ENCODE results near the gene SEMA3D.

The SEMA3D gene

DNA sequence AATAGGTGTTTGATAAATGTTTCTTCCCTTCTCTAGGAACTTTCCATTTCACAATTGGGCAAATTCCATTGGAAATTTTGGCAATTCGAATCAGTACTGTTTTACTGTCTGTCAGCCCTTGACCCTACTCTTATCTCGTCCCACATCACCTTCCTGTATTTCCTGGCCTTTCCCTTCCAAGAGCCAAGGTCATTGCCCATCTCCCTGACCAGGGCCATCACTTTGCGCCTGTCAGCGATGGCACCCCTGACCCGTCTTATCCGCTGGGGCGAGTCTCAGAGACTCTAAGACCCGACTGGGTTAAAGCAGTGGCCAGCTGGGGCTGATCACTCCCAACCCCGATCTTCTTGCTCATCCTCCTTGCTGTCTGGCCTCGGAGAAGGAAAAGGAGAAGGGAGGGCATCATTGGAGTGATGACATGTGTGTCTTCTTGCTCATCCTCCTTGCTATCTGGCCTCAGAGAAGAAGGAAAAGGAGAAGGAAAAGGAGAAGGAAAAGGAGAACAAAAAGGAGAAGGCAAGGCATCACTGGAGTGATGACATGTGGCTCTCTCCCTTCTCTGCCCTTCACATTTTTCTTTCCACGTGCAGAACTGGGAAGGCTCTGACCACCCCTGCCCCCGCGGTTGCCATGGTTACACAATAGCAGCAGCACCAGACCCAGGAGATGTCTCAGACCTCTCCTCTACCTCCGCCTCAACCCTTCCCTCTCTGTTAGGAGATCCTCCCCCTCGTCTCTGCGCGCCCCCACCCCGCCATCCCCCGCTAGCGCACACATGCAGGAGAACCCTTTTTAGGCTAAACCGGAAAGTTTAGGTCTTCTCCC lies 2.0 kb downstream of the SEMA3D start:
- DNase-seq (ENCODE audit: low read depth) = peak; percentile 13

GRCh38 chr7:85183296-85183695 lies 3.6 kb downstream of the SEMA3D start:
- no peak for DNase-seq (ENCODE audit: low read depth)

DNA sequence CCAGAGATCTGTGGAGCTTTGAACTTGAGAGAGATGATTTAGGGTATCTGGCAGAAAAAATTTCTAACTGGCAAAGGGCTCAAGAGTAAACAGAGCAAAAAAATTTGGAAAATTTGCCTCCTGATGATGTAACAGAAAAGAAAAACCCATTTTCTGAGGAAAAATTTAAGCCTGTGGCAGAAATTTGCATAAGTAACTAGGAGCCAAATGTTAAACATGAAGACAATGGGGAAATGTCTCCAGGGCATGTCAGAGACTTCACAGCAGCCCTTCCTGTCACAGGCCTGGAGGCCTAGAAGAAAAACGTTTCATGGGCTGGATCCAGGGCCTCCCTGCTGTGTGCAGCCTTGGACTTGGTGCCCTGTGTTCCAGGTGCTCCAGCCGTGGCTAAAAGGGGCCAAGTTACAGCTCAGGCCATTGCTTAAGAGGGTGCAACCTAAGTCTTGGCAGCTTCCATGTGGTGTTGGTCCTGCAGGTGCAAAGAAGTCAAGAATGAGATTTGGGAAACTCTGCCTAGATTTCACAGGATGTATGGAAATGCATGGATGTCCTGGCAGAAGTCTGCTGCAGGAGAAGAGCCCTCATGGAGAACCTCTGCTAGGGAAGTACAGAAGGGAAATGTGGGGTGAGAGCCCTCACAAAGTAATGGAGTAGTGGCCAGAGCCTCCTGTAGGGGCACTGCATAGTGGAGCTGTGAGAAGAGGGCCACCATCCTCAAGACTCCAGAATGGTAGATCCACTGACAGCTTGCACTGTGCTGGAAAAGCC lies 8.1 kb downstream of the SEMA3D start:
- DNase-seq (ENCODE audit: low read depth) = no peak

- DNase-seq (ENCODE audit: low read depth) = no peak
These were observed 9.5 kb downstream of the SEMA3D start for GRCh38 chr7:85177316-85177715.

DNA sequence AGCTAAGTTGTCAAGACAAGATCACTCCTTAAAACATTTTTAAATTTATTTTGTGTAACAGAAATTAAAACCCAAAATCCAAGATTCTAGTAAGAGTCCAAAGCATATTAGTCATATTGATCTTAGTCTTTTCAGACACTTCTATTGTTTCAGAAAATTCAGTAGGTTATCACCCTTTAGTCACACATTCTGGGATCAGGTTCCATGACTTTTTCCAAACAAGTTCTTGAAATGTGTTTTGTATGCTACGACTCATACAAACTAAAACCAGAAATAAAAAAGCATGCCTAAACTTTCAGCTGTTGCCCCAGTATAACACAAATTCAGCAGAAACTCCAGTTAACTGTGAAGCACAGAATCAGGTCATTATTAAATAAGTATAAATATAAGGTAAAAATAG lies 10.7 kb downstream of the SEMA3D start:
- DNase-seq (ENCODE audit: low read depth) = no peak

DNA sequence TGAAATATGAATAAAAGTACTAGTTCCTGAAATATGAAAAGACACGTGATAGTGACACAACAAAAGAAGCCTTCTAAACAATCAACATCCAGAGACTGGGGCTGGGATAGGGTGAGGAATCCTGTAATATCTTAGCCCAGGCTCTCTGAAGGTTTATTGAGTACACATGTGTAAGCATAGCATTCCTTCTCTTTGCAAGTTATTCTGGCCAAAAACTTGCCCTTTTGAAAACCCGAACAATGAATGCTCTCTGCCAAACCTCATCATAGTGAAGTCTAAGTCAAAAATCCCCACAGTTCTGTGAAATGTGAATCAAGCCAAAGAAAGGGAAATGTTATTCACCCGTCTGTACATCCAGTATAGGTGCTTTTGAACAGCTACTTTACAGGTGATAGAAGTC lies 11.6 kb downstream of the SEMA3D start:
- peak; percentile 59 for DNase-seq (ENCODE audit: low read depth)

DNA sequence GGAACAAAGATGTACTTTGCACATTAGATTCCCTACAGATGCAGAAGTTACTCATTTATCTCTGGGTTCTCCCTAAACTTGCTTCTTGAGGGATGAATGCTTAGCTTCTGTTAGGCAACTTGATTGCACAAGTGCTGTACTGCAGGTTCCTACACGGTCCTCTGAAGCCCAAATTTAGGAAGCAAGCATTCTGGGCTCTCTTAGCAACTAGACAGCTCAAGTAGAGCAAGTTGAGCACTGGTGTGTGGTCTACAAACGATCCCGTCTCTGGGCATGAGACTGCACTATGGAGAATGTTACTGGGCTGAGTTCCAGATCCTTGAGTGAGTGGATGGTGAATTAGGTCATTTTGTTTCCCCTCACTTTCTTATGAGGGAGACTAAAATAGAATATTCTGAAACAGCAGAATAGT lies 14.3 kb downstream of the SEMA3D start:
- peak; percentile 43 for DNase-seq (ENCODE audit: low read depth)

- DNase-seq (ENCODE audit: low read depth) = no peak
These were observed 19.2 kb downstream of the SEMA3D start for GRCh38 chr7:85167636-85168035.

DNA sequence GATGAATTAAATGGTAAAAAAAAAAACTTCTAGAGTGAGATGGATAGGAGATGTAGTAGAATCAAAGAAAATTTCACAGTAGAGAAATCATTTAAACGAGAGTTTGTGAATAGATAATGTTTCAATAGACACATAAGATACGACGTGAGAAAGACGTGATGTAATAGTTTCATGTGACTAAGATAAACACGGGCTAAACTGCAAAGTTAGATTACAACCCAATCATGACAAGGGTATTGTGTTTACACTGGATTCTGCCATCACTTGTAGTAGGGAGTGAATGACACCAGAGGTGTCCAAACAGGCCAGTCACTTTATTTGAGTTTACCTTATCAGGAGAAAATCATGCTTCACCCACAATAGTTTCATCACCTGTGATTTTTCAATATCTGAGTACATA lies 21.6 kb downstream of the SEMA3D start:
- no peak for DNase-seq (ENCODE audit: low read depth)

DNA sequence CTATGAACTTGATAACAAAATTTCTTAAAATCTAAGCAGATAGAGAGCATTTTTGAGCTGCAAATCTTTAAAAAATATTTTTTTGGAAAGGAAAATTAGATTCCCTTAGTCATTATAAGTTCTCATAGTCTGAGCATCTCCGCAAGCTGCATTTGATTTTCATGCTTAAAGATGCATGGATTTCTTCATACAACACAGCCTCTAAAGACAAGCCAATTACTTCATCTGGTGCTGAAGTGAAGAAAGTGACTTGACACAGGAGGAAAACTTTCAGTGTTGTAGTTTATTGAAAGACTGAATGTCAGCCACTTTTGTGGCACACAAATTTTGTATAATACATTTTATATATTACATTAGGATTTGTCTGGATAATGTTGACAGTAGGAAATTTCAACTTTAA lies 22.5 kb downstream of the SEMA3D start:
- DNase-seq (ENCODE audit: low read depth) = no peak

DNA sequence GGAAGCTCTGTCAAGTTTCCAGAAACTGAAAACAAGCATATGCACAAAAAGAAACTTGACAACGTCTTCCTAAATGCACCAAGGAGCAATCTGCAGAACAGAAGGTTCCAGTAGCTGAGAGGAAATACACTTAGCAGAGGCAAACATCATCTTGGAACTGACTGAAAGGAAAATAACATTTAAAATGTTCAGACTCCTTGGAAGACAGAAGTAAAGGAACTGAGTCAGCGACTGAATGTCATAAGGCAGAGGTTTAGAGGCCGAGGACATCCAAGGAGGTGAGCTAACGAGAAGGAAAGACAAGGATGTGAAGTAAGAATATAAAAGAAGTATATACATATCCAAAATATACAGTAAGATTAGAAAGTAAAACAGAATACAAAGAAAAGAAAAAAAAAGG lies 24.1 kb downstream of the SEMA3D start:
- DNase-seq (ENCODE audit: low read depth) = no peak

- peak; percentile 3 for DNase-seq (ENCODE audit: low read depth)
These were observed 26.6 kb downstream of the SEMA3D start for GRCh38 chr7:85160223-85160622.

- no peak for DNase-seq (ENCODE audit: low read depth)
These were observed 27.9 kb downstream of the SEMA3D start for GRCh38 chr7:85159003-85159402.

DNA sequence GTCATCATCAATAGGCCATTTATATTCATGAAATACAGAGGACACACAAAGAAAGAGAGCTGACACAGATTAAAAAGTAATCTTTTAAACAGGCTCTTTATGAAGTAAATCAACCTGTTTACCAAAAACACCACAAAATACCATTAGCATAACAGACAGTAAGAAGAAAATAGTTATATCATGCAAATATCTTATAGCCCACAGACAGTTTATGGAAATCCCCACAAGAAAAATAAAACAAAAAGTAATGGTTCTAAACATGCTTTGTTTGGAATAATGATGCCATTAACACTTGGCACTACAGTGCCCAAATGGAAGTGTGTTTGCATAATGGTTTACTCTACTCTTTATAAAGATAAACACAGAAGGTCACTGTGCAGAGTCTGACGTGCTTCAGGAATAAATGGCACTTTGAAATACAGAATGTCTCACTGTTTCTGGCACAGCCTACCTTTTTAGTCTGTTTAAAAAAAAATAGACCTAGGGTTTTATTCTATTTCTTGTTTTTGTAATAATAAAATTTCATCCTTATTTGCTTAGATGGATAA lies 30.1 kb downstream of the SEMA3D start:
- DNase-seq (ENCODE audit: low read depth) = no peak

DNA sequence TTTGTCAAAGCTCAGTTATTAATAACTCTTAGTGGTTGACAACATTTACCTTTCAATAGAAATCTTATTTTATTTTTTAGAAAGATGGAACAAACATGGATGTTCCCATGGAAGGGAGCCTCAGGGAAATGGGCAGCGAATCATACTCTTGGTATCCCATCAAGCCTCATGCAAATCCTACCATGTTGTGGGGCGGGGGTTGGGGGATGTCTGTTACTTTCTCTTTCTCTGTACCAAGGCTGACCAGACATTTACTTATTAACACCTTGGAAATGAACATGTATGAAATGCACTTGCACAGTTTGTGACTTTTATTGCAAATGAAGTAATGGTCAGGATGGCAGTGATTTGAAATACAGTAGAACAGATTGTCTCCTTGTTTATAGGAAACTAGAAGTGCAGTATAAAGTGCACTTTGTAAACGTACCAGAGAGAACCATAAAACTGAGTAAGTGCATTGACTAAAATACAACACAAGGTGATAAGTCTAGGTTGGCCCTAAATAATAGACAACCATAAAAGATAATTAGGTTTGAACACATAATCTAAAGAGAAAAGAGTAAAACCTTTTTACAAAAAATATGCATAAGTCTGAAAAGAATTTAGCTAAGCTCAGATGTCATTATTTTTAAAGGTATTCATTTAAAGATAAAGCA lies 32.4 kb downstream of the SEMA3D start:
- no peak for DNase-seq (ENCODE audit: low read depth)

GRCh38 chr7:85153715-85154114 lies 33.1 kb downstream of the SEMA3D start:
- DNase-seq (ENCODE audit: low read depth) = no peak

GRCh38 chr7:85150624-85151023 lies 36.2 kb downstream of the SEMA3D start:
- no peak for DNase-seq (ENCODE audit: low read depth)

GRCh38 chr7:85144771-85145170 lies 42.1 kb downstream of the SEMA3D start:
- DNase-seq (ENCODE audit: low read depth) = no peak

DNA sequence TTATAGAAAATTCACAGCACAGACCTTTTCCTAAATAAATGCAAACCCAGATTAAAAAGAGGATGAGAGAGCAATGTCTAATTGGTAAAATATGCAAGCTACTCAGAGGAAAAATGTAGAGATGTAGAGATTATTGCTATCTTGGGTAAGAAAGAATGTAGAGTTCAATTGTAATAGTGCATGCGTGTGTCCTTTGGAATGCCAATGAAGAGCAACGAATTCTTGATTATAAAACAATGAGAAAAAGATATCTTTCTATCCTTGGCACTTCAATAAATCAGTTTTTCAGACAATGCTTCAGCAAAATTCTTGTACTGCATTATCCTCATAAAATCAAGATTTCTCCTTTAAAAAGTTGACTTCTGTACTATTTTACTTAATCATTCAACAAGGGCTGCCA lies 50.9 kb downstream of the SEMA3D start:
- DNase-seq (ENCODE audit: low read depth) = peak; percentile 13

- no peak for DNase-seq (ENCODE audit: low read depth)
These were observed 53.3 kb downstream of the SEMA3D start for GRCh38 chr7:85133560-85133959.

DNA sequence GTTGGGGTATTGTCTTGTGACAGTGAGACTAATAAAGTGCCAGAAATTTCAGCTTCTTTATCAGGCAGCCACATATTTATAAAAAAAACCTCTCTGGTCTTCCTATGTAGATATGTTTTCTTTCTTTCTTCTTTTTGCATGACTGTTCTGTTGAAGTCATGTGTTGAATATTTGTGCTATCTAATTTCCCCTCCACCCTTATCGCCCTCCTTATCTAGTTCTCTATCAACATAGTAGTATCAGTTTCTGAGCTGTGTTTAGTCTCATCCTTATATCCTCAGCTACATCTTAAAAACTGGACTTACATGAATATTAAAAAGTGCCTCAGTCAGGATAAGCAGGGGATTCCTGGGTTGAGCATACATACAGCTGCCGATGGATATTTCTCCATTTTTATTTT lies 53.9 kb downstream of the SEMA3D start:
- DNase-seq (ENCODE audit: low read depth) = no peak

GRCh38 chr7:85130702-85131101 lies 56.2 kb downstream of the SEMA3D start:
- DNase-seq (ENCODE audit: low read depth) = no peak

GRCh38 chr7:85126383-85126782 lies 60.5 kb downstream of the SEMA3D start:
- DNase-seq (ENCODE audit: low read depth) = no peak

Measured in fibroblast of gingiva (primary cell).